CD4-positive, alpha-beta T cell treated with Interleukin-17A for 4 hours (primary cell): Measurements from ENCODE around the gene PSKH1.

Source experiments
- DNase-seq: peaks from one replicate; pipeline ENCODE4 v3.0.0-alpha.2; 2020; ENCODE audit warnings: mixed read lengths

PSKH1 gene

GRCh38 chr16:67868290-67868689 lies 24.8 kb upstream of the PSKH1 start:
- no peak for DNase-seq

- DNase-seq: no peak
Observed at GRCh38 chr16:67869653-67870052, 23.4 kb upstream of the PSKH1 start.

DNA sequence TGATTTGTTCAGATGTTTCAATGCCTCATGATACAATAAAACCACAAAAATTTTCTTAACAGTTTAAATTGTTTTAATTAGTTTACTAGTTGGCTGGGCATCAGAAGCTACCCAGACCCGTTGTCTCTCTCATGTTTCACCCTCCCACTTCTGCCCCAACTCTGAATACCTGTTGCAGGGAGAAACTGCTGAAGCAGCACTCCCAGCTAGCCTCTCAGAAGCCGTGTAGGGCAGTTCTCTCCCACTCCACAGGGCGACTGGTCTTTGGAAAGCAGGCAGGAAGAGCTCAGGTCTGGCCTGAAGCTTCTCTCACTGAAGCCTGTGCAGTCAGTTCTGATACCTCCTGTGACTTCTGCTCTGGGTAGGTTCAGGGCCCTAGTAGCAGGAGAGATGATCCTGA lies 21.8 kb upstream of the PSKH1 start:
- DNase-seq: no peak

DNA sequence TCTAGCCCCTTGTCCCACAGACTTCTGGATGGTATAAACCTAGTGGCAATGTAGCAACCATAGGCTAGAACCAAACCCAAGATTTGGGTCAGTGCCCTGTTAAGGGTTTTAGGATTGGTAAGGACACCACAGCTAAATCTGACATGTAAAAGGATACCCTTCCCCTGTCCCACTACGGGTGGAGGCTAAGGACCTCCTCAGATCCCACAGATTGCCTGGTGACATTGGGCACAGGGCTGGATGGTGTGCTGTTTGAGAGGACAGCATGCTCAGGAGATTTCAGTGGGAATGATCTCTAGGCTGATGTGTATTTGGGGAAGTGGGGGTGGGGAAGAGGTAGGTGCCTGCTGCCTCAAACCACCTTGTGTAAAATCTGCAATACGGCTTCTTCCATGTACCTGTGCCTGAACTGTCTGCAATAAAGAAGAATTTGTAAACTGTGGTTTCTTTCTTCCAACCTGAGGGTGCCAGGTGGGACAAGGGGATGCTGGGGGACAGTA lies 20.9 kb upstream of the PSKH1 start:
- DNase-seq: no peak

DNA sequence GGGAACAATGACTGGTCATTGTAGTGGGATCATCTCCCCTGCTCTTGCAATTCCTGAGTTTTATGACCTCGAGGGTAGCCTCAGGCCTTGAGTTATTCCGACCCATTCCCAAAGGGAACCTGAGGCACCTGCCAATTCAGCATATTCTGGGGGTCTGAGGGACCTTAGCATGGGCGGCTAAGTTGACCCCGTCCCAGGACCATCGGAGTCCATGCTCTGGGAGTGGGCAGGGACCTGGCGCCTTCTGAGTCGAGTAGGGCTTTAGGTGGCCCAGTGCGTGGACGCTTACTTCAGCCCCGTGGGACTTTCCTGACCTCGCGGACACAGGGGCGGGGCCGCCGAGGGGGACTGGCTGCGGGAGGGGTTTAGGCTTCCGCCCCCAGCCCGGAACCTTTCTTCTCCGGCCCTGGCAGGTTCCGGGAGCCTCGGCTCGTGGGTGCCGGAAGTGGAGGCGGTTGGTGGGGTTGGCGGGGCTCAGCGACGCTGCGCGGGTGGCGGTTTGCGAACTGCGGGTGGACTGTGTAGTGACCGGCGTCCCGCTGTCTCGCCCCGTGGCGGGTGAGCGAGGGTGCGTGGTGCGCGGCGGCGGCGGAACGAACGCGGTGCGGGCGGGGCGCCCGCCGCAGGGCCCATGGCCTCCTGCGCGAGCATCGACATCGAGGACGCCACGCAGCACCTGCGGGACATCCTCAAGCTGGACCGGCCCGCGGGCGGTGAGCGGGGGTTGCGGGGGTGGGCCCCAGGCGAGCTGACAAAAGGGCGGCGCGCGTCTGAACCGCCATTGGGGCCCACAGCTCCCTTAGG lies 20.2 kb upstream of the PSKH1 start, which contains the start of gene EDC4:
TSS of gene EDC4 (plus strand) at position 422 of the 804 bp plus-strand sequence. CDS start at position 632, 210 bp downstream.
- peak; percentile 87 for DNase-seq

- no peak for DNase-seq
Observed at GRCh38 chr16:67873435-67874370, 19.4 kb upstream of the PSKH1 start.

GRCh38 chr16:67874372-67874771 lies 18.7 kb upstream of the PSKH1 start:
- no peak for DNase-seq

GRCh38 chr16:67877064-67877463 lies 16.0 kb upstream of the PSKH1 start:
- DNase-seq: no peak

GRCh38 chr16:67878232-67878631 lies 14.8 kb upstream of the PSKH1 start:
- no peak for DNase-seq

DNA sequence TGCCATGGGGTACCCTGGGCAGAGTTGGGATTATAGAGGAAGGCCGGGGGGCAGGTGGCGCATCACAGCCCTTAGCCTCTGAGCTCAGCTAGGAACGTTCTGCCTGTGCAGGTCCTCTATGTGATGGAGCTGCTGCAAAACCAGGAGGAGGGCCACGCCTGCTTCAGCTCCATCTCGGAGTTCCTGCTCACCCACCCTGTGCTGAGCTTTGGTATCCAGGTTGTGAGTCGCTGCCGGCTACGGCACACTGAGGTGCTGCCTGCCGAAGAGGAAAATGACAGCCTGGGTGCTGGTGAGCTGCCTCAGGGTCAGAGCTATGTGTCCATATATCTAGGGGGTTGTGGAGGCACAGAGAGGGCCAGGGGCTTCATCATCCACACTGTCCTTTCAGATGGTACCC lies 14.2 kb upstream of the PSKH1 start:
- no peak for DNase-seq

- no peak for DNase-seq
Observed at GRCh38 chr16:67879462-67879861, 13.6 kb upstream of the PSKH1 start.

DNA sequence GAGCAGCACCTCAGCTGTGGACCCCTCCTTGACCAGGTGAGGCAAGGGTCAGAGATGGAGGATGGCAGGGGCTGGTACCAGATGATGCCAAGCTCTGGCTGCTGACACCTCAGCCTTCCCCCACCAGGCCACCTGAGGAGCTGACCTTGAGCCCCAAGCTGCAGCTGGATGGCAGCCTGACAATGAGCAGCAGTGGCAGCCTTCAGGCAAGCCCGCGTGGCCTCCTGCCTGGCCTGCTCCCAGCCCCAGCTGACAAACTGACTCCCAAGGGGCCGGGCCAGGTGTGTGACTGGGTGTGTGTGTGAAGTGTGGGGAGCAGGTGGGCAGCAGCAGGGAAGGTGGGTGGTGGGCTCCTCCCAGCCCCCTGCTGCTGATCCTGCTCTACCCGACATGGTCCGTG lies 13.1 kb upstream of the PSKH1 start:
- no peak for DNase-seq

DNA sequence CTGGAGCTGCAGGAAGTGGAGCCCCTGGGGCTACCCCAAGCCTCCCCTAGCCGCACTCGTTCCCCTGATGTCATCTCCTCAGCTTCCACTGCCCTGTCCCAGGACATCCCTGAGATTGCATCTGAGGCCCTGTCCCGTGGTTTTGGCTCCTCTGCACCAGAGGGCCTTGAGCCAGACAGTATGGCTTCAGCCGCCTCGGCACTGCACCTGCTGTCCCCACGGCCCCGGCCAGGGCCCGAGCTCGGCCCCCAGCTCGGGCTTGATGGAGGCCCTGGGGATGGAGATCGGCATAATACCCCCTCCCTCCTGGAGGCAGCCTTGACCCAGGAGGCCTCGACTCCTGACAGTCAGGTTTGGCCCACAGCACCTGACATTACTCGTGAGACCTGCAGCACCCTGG lies 12.5 kb upstream of the PSKH1 start:
- DNase-seq: no peak

DNA sequence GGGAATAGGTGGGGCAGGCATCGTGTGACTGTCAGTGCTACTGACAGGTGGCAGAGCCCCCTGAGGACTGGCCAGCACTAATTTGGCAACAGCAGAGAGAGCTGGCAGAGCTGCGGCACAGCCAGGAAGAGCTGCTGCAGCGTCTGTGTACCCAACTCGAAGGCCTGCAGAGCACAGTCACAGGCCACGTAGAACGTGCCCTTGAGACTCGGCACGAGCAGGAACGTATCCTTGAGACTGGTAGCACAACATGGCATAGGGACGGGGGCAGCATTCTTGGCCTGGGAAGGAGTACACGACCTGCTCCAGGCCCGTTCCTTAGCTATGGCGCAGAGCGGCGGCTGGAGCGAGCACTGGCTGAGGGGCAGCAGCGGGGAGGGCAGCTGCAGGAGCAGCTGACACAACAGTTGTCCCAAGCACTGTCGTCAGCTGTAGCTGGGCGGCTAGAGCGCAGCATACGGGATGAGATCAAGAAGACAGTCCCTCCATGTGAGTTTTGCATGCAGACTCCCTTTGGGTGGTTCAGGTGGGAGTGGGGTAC lies 11.4 kb upstream of the PSKH1 start:
- DNase-seq: no peak

- DNase-seq: no peak
Observed at GRCh38 chr16:67882374-67883145, 10.5 kb upstream of the PSKH1 start.

DNA sequence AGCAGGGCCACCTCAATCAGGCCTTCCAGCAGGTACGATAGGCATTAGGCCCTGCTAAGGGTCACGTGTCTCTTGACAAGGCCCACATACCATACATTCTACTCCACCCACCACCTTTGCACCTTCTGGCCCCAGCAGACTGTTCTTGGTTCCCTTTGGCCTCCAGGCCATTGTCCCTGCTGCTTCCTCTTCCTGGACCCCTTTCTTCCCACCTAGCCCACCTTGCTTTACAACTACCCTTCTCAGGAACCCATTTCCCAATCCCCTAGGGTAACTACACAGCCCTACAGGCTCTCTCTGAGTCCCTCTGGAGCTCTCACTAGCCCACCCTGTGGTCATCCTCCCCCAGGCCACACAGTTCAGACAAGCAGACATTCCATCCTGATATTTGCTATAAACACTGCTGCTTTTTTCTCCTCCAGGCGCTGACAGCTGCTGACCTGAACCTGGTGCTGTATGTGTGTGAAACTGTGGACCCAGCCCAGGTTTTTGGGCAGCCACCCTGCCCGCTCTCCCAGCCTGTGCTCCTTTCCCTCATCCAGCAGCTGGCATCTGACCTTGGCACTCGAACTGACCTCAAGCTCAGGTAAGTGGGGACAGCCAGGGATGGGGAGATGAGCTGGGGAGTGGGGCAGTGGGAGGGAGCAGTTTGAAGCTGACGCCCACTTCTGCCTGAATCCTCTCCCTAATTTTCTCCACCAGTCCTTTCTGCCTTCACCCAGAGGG lies 9.7 kb upstream of the PSKH1 start:
- DNase-seq: no peak

GRCh38 chr16:67883872-67884261 lies 9.2 kb upstream of the PSKH1 start:
- peak; percentile 83 for DNase-seq

- no peak for DNase-seq
Observed at GRCh38 chr16:67884684-67885083, 8.4 kb upstream of the PSKH1 start, which contains the start of gene NRN1L. Gene NRN1L, plus strand, starts transcription at chr16:67884885. Its CDS starts 19 bp downstream, at chr16:67884904.

- DNase-seq: no peak
Observed at GRCh38 chr16:67885545-67885944, 7.5 kb upstream of the PSKH1 start.

DNA sequence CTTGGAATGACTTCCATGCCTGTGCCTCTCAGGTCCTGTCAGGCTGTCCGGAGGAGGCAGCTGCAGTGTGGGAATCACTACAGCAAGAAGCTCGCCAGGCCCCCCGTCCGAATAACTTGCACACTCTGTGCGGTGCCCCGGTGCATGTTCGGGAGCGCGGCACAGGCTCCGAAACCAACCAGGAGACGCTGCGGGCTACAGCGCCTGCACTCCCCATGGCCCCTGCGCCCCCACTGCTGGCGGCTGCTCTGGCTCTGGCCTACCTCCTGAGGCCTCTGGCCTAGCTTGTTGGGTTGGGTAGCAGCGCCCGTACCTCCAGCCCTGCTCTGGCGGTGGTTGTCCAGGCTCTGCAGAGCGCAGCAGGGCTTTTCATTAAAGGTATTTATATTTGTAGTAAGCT lies 7.1 kb upstream of the PSKH1 start:
- no peak for DNase-seq

DNA sequence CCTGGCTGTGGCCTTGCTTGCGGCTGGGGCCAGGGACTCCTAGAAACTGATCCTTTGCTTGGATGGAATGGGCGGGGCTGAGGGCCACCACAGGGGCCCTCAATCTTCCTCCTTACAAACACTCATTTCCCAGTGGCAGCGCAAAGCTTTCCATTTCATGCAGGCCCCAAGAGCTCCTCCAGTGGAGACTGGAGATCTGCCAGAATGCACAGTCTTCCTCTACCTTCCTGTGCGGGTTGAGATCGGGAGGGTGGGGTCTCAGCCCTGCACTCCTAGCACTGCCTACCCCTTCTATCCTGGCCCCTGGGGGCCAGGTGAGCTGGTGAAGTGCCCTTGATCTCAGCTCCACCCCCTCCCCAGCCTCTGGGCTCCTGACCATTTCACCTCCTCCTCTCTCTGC lies 6.7 kb upstream of the PSKH1 start:
- no peak for DNase-seq

GRCh38 chr16:67888331-67888730 lies 4.7 kb upstream of the PSKH1 start:
- DNase-seq: no peak
